ENCODE results near the gene RPL32.
"Not testable (repeated sequence)": the region's sequence is repeated elsewhere in the genome, so short reads cannot be mapped to it uniquely, and the experiment has no call there.

RPL32 gene

GRCh38 chr3:12841149-12841969 is at the start of gene RPL32:
RPL32 (minus strand) TSS chr3:12841565; CDS start chr3:12840237, 1,328 bp downstream.
- DNase-seq (ENCODE audit: low spot score) = peak; percentile 88

GRCh38 chr3:12890610-12891390 is 49.4 kb upstream of the RPL32 start:
- DNase-seq (ENCODE audit: low spot score) = no peak

DNA sequence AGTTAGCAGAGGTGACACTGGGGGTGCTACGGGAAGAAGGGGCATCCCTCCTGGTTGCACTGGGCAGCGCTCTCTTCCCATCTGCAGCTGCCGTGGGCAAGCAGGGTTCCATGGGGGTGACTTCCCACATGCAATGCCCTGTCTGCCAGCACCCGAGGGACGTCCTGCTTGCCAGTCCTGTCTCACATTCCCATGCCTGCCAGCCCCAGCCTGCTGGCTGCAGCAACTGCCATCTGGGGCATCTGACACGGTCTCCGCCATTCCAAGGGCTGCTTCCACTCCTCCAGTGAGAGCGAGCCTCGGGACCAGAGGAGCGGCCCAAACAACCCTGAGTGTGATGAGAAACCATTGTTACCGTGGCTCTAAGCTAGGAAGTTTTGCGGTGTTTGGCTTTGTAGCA is 45.4 kb upstream of the RPL32 start:
- no peak for DNase-seq (ENCODE audit: low spot score)

DNA sequence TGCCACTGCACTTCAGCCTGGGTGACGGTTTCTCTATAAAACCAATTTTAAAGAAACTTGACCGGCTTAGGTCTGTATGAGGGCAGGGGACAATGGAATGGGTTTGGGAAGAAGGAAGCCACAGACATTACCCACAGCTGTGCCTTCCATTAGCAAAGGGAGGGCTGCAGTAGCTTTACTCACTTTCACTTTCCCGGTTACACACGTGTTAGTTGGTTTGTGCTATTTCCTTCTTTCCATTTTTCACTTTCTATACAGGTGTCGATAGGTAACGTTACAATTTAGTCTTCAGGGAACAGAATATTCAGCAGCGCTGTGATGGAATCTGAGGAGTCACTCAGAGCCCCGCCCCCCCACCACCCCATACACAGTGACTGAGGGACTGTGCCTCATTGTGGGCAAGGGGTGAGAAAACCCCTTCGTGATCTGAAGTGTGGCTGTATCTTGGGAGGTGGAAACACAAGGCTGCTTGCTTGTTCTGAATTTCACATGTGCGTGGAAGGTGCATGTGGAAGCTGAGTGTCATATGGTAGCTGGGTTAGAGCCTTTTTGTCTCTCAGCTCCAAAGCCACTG is 44.8 kb upstream of the RPL32 start:
- DNase-seq (ENCODE audit: low spot score) = no peak

DNA sequence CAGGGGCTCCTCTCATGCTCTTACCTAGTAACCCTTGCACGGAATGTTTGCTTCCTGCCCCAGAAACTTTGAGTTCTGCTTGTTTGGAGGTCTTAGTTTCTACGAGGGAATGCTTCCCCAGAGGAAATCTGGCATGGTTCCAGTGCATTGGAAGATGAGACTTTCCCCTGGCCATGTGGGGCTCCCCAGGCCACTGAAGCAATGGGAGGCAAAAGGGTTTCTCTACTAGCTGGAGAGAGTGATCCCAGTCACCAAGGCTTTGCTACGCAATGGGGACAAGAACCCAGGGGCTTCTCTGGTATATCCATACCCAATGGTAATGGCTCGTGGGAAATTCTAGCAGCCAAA is 44.2 kb upstream of the RPL32 start:
- no peak for DNase-seq (ENCODE audit: low spot score)

DNA sequence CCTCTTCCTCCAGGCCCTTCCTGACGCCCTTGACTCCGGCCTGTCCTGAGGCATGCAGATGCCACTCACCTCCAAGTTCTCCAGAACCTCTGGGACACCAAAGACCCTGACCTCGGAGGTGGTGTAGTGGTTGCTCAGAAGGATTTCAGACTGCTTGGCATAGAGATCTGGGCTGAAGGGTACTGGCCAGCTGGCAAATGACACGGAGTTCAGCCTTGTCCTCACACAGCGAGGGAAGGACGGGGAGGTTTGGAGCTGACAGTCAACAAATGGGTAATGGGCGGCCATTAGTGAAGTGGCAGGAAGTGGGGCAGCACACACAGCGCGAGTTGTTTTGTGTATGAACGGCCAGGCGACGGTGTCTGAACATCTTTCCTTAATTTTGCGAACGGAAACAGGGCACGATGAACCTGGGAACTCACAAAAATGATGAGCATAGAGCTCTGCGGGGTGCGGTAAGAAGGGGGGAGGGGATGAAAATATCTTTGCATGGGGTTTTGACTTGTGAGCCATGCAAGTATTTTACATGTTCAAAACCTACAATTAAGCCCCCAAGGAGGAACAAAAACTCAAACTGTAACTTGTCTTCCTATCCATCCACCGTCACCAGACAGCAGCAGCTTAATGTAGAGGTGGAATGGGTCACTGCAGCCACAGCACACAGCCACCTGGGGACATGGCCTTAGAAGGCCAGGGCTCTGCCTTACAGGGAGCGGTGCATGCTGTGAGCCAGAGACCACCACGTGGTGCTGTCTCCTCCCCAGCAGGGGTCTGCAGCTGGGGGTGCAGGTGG is 43.6 kb upstream of the RPL32 start:
- DNase-seq (ENCODE audit: low spot score) = no peak

GRCh38 chr3:12884186-12884680 is 42.9 kb upstream of the RPL32 start:
- no peak for DNase-seq (ENCODE audit: low spot score)

- DNase-seq (ENCODE audit: low spot score) = no peak
Observed at GRCh38 chr3:12882336-12883310, 41.3 kb upstream of the RPL32 start.

DNA sequence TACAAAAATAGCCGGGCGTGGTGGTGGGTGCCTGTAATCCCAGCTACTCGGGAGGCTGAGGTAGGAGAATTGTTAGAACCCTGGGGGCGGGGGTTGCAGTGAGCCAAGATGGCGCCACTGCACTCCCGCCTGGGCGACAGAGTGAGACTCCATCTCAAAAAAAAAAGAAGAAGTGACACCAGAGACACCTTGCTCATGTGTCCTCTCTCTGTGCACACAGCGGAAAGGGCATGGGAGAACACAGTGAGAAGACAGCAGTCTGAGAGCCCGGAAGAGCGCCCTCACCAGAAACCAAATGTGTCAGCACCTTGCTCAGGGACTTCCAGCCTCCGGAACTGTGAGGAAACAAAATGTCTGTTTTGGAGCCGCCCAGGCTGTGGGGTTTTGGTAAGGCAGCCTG is 40.5 kb upstream of the RPL32 start:
- not testable (repeated sequence) for DNase-seq (ENCODE audit: low spot score)

DNA sequence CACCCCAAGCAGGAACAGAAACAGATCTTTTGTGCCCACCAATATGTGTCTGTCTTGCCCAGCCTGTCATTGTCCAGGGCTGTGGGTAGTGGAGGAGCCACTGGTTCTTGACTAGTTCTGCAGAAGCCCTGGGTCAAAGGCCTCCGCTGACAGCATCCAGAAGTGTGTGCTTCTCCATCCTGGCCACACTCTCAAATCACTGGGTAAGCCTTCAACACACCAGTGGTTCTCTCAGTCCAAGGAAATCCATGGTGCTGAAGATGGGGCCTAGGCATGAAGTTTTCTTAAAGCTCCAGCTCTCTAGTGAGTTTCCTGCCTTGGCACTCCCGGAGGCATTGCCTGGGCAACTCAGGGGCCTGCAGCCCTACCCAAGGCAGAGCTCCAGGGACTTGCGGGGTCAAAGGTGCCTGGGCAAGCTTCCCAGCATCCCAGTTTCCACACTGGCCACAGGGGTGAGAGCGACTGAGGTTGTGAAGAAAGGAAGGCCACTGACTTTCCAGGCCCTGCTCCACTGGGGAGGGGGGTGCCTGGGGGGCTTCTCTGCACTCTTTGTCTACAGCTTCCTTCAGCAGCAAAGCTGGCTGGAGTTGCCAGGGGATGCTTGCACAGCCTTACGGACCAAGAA is 37.9 kb upstream of the RPL32 start:
- DNase-seq (ENCODE audit: low spot score) = no peak

- DNase-seq (ENCODE audit: low spot score) = not testable (repeated sequence)
Observed at GRCh38 chr3:12878758-12879157, 37.4 kb upstream of the RPL32 start.

DNA sequence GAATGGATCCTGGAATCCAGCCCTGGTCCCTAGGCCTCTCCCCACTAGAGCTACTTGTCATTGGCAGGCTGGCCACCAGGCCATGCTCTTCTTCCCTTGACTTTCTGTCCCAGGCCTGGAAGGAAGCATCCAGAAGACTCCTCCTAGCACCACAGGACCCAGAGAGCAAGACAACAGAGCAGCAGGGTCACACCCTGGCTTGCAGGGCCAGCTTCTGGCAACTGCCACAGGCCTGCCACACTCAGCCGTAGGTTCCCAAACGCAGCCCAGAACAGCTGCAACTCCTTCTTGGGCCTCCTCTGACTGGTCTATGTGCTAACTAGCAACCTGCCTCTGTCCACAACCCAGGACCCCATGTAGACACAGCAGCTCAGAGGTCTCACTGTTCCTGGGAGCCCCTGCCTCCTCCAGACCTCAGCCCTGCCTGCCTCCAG is 36.8 kb upstream of the RPL32 start:
- DNase-seq (ENCODE audit: low spot score) = no peak

GRCh38 chr3:12877040-12877439 is 35.7 kb upstream of the RPL32 start:
- no peak for DNase-seq (ENCODE audit: low spot score)

GRCh38 chr3:12875857-12876836 is 34.8 kb upstream of the RPL32 start:
- peak; percentile 93 for DNase-seq (ENCODE audit: low spot score)

DNA sequence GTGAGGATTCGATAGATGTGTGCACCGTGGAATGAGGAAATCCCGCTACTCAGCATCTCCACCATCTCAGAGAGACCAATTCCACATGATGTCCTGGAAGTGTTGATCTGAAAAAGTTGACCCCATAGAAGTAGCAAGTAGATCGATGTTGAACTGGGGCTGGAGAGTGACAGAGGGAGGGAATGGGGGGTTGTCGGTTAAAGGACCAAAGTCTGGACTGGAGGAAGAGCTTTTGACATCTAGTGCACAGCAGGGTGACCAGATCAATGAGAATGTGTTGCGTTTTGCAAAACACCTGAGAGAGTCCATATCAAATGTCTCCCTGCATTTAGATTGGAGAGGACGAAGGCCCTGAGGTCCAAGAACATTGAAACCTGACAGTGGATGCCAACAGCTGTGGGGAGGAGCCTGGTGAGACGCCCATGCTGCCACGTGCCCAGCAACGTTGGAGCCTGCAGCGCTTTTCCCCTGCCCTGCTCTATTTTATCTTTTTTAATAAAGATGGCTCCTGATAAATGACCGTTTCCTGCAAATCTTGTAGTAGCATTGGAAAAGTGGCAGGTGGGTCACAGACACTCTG is 30.1 kb upstream of the RPL32 start:
- DNase-seq (ENCODE audit: low spot score) = no peak

GRCh38 chr3:12870942-12871341 is 29.6 kb upstream of the RPL32 start:
- DNase-seq (ENCODE audit: low spot score) = no peak

- peak; percentile 92 for DNase-seq (ENCODE audit: low spot score)
Observed at GRCh38 chr3:12869035-12869621, 27.8 kb upstream of the RPL32 start.
